Amniotic epithelial cell (primary cell): ENCODE data around the gene NECTIN2.
"Not testable (repeated sequence)": the region's sequence is repeated elsewhere in the genome, so short reads cannot be mapped to it uniquely, and the experiment has no call there.

Experiments
- DNase-seq: peaks from one replicate; pipeline ENCODE4 v3.0.0-alpha.2; 2010; ENCODE audit warnings: low read depth

NECTIN2 gene

GRCh38 chr19:44908074-44908835 is 62.2 kb downstream of the NECTIN2 start:
- no peak for DNase-seq

- no peak for DNase-seq
Measured at GRCh38 chr19:44908836-44909261, 62.8 kb downstream of the NECTIN2 start.

GRCh38 chr19:44909775-44910174 is 63.7 kb downstream of the NECTIN2 start:
- DNase-seq = no peak

GRCh38 chr19:44911896-44912295 is 65.8 kb downstream of the NECTIN2 start:
- DNase-seq = not testable (repeated sequence)

GRCh38 chr19:44912854-44913253 is 66.8 kb downstream of the NECTIN2 start:
- DNase-seq = no peak

- DNase-seq = not testable (repeated sequence)
Measured at GRCh38 chr19:44913512-44914432, 67.7 kb downstream of the NECTIN2 start.

GRCh38 chr19:44914433-44915206 is 68.5 kb downstream of the NECTIN2 start, which contains the start of gene APOC1:
APOC1 (plus strand) TSS chr19:44914608; CDS start chr19:44914892, 284 bp downstream.
- DNase-seq = peak; percentile 74

GRCh38 chr19:44924243-44924725 is 78.2 kb downstream of the NECTIN2 start:
- no peak for DNase-seq

GRCh38 chr19:44925114-44925891 is 79.2 kb downstream of the NECTIN2 start:
- DNase-seq = peak; percentile 86

- not testable (repeated sequence) for DNase-seq
Measured at GRCh38 chr19:44926245-44927077, 80.4 kb downstream of the NECTIN2 start.

GRCh38 chr19:44927746-44928145 is 81.6 kb downstream of the NECTIN2 start:
- peak; percentile 71 for DNase-seq

GRCh38 chr19:44930088-44930487 is 84.0 kb downstream of the NECTIN2 start:
- no peak for DNase-seq

GRCh38 chr19:44931541-44931940 is 85.4 kb downstream of the NECTIN2 start:
- DNase-seq = no peak
